Omental fat pad (tissue), 4 donors: ENCODE data around the gene CIROP. TPM values are rescaled to one million over a fixed set of nuclear protein-coding genes. Genes with fewer than 3 reads are reported as not detected.

ENCODE experiments used
- ATAC-seq: fragments of 150-250 bp; one replicate; pipeline ENCODE4 v1.9.1; 2016; ENCODE audit warnings: mild to moderate bottlenecking, moderate library complexity; ENCODE audit not compliant: low FRiP score
- DNase-seq: peaks from one replicate; pipeline ENCODE4 v3.0.0-alpha.2; 2019; ENCODE audit warnings: low spot score
- CTCF ChIP-seq, 3 donors: fragments of 450-650 bp; IDR thresholded peaks; one replicate each; pipeline ENCODE4 v1.5.1; 2016 to 2017; ENCODE audit warnings: antibody characterized with exemption in 3 of 3, mild to moderate bottlenecking in 3 of 3, moderate library complexity in 2 of 3
- total RNA-seq, 4 donors: library from RNA; depleted of rRNA; stranded (reverse); fragments of >200 nt; gene quantifications; one replicate each; pipeline ENCODE4 v1.1.0, GENCODE V29; 2016

CIROP gene
- total RNA-seq, 4 donors from 2014 or later: 0.25 TPM; not detected in 3

- ATAC-seq (peak; percentile 20), DNase-seq (no peak)
- TF ChIP-seq CTCF (IDR thresholded peaks at IDR 0.05): no peak
Observed at GRCh38 chr14:23141706-23142444, 37.1 kb upstream of the CIROP start.

GRCh38 chr14:23140371-23140770 is 35.6 kb upstream of the CIROP start:
- no peak for TF ChIP-seq CTCF (IDR thresholded peaks at IDR 0.05)
- no peak for ATAC-seq
- no peak for DNase-seq

- DNase-seq: no peak
- no peak for TF ChIP-seq CTCF (IDR thresholded peaks at IDR 0.05)
- no peak for ATAC-seq
Observed at GRCh38 chr14:23139874-23140273, 35.1 kb upstream of the CIROP start.

- no peak for DNase-seq
- ATAC-seq: peak; percentile 52
- TF ChIP-seq CTCF (IDR thresholded peaks at IDR 0.05): no peak
Observed at GRCh38 chr14:23137813-23138535, 33.2 kb upstream of the CIROP start.

- ATAC-seq (peak; percentile 17), DNase-seq (no peak)
- no peak for TF ChIP-seq CTCF (IDR thresholded peaks at IDR 0.05)
Observed at GRCh38 chr14:23137192-23137812, 32.5 kb upstream of the CIROP start.

GRCh38 chr14:23136566-23137133 is 31.9 kb upstream of the CIROP start:
- no peak for TF ChIP-seq CTCF (IDR thresholded peaks at IDR 0.05)
- DNase-seq: no peak
- no peak for ATAC-seq
